ENCODE results near the gene CSNK1G1.

- no peak for TF ChIP-seq CTCF (IDR thresholded peaks at IDR 0.05)
- TF ChIP-seq POLR2A (IDR thresholded peaks at IDR 0.05) = no peak
These were observed 88.5 kb downstream of the CSNK1G1 start for GRCh38 chr15:64267331-64267973.
